GM21423 (cell line): ENCODE data around the gene CNTN2.

ENCODE experiments used
- ATAC-seq: cut with Tn5 transposase; IDR thresholded peaks from one replicate; pipeline ENCODE4 v1.9.1; 2021; ENCODE audit warnings: mild to moderate bottlenecking, moderate library complexity; ENCODE audit not compliant: unreplicated experiment

The CNTN2 gene

GRCh38 chr1:205118752-205119151 lies 75.7 kb downstream of the CNTN2 start:
- ATAC-seq, result no peak

GRCh38 chr1:205121660-205122488 lies 78.9 kb downstream of the CNTN2 start, which contains the start of gene RBBP5:
RBBP5 (minus strand) TSS chr1:205121978; CDS start chr1:205121873, 105 bp downstream.
- peak; percentile 92 for ATAC-seq

GRCh38 chr1:205122489-205122882 lies 79.5 kb downstream of the CNTN2 start:
- ATAC-seq, result peak; percentile 6

- no peak for ATAC-seq
These were observed 81.7 kb downstream of the CNTN2 start for GRCh38 chr1:205124726-205125125.

GRCh38 chr1:205127646-205128045 lies 84.6 kb downstream of the CNTN2 start:
- no peak for ATAC-seq
